GM21423 (cell line): ENCODE results near the gene MARK4.

ENCODE experiments used
- ATAC-seq: cut with Tn5 transposase; IDR thresholded peaks from one replicate; pipeline ENCODE4 v1.9.1; 2021; ENCODE audit warnings: mild to moderate bottlenecking, moderate library complexity; ENCODE audit not compliant: unreplicated experiment

MARK4 gene

GRCh38 chr19:45354241-45354842 is 103.3 kb downstream of the MARK4 start:
- no peak for ATAC-seq
